ENCODE data around the gene MED25. TPM values are rescaled to one million over a fixed set of nuclear protein-coding genes. Genes with fewer than 3 reads are reported as not detected.

Gene MED25
- total RNA-seq, 1 experiment from 2014 or later: 81.2 TPM

GRCh38 chr19:49771674-49772139 lies 46.4 kb upstream of the MED25 start (continued):
- TF ChIP-seq ATF6 (CRISPR knock-in tag; IDR thresholded peaks at IDR 0.05) (no peak), TP53 (CRISPR knock-in tag; IDR thresholded peaks at IDR 0.05) (no peak), SP1 (CRISPR knock-in tag; conservative IDR thresholded peaks at IDR 0.05) (no peak), ZNF281 (CRISPR knock-in tag; IDR thresholded peaks at IDR 0.05) (no peak), ZNF121 (CRISPR knock-in tag; IDR thresholded peaks at IDR 0.05) (no peak), TCF7 (CRISPR knock-in tag; IDR thresholded peaks at IDR 0.05; ENCODE audit: low read depth) (no peak), JAZF1 (CRISPR knock-in tag; IDR thresholded peaks at IDR 0.05) (no peak), NR3C1 (CRISPR knock-in tag; conservative IDR thresholded peaks at IDR 0.05; ENCODE audit: low read depth) (no peak), RELA (CRISPR knock-in tag; IDR thresholded peaks at IDR 0.05; ENCODE audit: borderline replicate concordance) (no peak), ETV6 (CRISPR knock-in tag; IDR thresholded peaks at IDR 0.05) (no peak), IRF1 (CRISPR knock-in tag; IDR thresholded peaks at IDR 0.05) (no peak), ZNF423 (CRISPR knock-in tag; IDR thresholded peaks at IDR 0.05) (no peak)
- TF ChIP-seq, protein P1, sequence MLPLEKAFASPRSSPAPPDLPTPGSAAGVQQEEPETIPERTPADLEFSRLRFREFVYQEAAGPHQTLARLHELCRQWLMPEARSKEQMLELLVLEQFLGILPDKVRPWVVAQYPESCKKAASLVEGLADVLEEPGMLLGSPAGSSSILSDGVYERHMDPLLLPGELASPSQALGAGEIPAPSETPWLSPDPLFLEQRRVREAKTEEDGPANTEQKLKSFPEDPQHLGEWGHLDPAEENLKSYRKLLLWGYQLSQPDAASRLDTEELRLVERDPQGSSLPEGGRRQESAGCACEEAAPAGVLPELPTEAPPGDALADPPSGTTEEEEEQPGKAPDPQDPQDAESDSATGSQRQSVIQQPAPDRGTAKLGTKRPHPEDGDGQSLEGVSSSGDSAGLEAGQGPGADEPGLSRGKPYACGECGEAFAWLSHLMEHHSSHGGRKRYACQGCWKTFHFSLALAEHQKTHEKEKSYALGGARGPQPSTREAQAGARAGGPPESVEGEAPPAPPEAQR (CRISPR knock-in tag; IDR thresholded peaks at IDR 0.05): no peak
- TF ChIP-seq, protein P2, sequence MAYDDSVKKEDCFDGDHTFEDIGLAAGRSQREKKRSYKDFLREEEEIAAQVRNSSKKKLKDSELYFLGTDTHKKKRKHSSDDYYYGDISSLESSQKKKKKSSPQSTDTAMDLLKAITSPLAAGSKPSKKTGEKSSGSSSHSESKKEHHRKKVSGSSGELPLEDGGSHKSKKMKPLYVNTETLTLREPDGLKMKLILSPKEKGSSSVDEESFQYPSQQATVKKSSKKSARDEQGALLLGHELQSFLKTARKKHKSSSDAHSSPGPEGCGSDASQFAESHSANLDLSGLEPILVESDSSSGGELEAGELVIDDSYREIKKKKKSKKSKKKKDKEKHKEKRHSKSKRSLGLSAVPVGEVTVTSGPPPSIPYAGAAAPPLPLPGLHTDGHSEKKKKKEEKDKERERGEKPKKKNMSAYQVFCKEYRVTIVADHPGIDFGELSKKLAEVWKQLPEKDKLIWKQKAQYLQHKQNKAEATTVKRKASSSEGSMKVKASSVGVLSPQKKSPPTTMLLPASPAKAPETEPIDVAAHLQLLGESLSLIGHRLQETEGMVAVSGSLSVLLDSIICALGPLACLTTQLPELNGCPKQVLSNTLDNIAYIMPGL (CRISPR knock-in tag; IDR thresholded peaks at IDR 0.05): no peak

- no peak; the same call in 1 of the 2 replicates for ATAC-seq
- Mint-ChIP-seq H3K4me1 (peaks cover 7% of the 10 kb centered on the region), H3K4me3 (no peak overlapping the region), H3K36me3 (peaks cover 3% of the 10 kb centered on the region; the same call in 1 of the 2 replicates), H3K27me3 (ENCODE audit: low read depth) (no peaks in the 10 kb centered on the region), H3K27ac (peak overlapping the region; percentile 70), H3K9me3 (no peaks in the 10 kb centered on the region)
- no peak for DNase-seq (ENCODE audit: low spot score)
- CTCF ChIA-PET: no interaction called here
- POLR2A ChIA-PET: no interaction called here
- no peak for TF ChIP-seq E2F5 (CRISPR knock-in tag; IDR thresholded peaks at IDR 0.05)
- TF ChIP-seq ESRRA (CRISPR knock-in tag; IDR thresholded peaks at IDR 0.05; ENCODE audit: borderline replicate concordance): no peak
- TF ChIP-seq JAZF1 (CRISPR knock-in tag; IDR thresholded peaks at IDR 0.05): no peak
- no peak for TF ChIP-seq ZNF671 (CRISPR knock-in tag; IDR thresholded peaks at IDR 0.05)
- no peak for TF ChIP-seq SP1 (CRISPR knock-in tag; conservative IDR thresholded peaks at IDR 0.05)
- no peak for TF ChIP-seq ETV6 (CRISPR knock-in tag; IDR thresholded peaks at IDR 0.05)
- TF ChIP-seq HMGA2 (CRISPR knock-in tag; IDR thresholded peaks at IDR 0.05): no peak
- no peak for TF ChIP-seq PRRX2 (CRISPR knock-in tag; IDR thresholded peaks at IDR 0.05)
- TF ChIP-seq ZBTB43 (CRISPR knock-in tag; IDR thresholded peaks at IDR 0.05): no peak
- TF ChIP-seq, protein P3, sequence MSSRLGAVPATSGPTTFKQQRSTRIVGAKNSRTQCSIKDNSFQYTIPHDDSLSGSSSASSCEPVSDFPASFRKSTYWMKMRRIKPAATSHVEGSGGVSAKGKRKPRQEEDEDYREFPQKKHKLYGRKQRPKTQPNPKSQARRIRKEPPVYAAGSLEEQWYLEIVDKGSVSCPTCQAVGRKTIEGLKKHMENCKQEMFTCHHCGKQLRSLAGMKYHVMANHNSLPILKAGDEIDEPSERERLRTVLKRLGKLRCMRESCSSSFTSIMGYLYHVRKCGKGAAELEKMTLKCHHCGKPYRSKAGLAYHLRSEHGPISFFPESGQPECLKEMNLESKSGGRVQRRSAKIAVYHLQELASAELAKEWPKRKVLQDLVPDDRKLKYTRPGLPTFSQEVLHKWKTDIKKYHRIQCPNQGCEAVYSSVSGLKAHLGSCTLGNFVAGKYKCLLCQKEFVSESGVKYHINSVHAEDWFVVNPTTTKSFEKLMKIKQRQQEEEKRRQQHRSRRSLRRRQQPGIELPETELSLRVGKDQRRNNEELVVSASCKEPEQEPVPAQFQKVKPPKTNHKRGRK (CRISPR knock-in tag; IDR thresholded peaks at IDR 0.05; ENCODE audit: borderline replicate concordance): no peak
These were observed 45.1 kb upstream of the MED25 start for GRCh38 chr19:49772850-49773432.

All from WTC11 (cell line).